Measurements from ENCODE around the gene EIF6.

EIF6 gene

GRCh38 chr20:35243317-35243716 lies 41.3 kb downstream of the EIF6 start:
- intact Hi-C loops (cut with DNase I) = no loop called here
- DNase-seq = no peak

- intact Hi-C loops (cut with DNase I) = no loop called here
- DNase-seq = peak in 3 of 42 donors; percentile 18 to 43 (median 34)
These were observed 43.7 kb downstream of the EIF6 start for GRCh38 chr20:35240811-35241293.

GRCh38 chr20:35240083-35240810 lies 44.3 kb downstream of the EIF6 start:
- DNase-seq = peak in 1 of 42 donors; percentile 17
- intact Hi-C loops (cut with DNase I) = no loop called here

GRCh38 chr20:35238735-35239134 lies 45.8 kb downstream of the EIF6 start:
- intact Hi-C loops (cut with DNase I) = no loop called here
- DNase-seq = no peak

- intact Hi-C loops (cut with DNase I) = no loop called here
- no peak for DNase-seq
These were observed 46.4 kb downstream of the EIF6 start for GRCh38 chr20:35238170-35238569.

GRCh38 chr20:35237486-35237885 lies 47.1 kb downstream of the EIF6 start:
- DNase-seq = no peak
- intact Hi-C loops (cut with DNase I) = no loop called here

GRCh38 chr20:35235881-35236280 lies 48.7 kb downstream of the EIF6 start:
- peak in 1 of 42 donors; percentile 6 for DNase-seq

GRCh38 chr20:35232575-35232974 lies 52.0 kb downstream of the EIF6 start:
- intact Hi-C loops (cut with DNase I) = no loop called here
- DNase-seq = no peak

More at GRCh38 chr20:35235881-35236280, 48.7 kb downstream of the EIF6 start:
- intact Hi-C loops (cut with DNase I) = no loop called here

Measured in head of caudate nucleus (tissue), 42 donors.